GM19395 (cell line): ENCODE measurements around the gene CFAP206.

ENCODE experiments used
- ATAC-seq: cut with Tn5 transposase; IDR thresholded peaks from one replicate; pipeline ENCODE4 v1.9.1; 2021; ENCODE audit warnings: mild to moderate bottlenecking, moderate library complexity; ENCODE audit not compliant: unreplicated experiment

The CFAP206 gene, protein sequence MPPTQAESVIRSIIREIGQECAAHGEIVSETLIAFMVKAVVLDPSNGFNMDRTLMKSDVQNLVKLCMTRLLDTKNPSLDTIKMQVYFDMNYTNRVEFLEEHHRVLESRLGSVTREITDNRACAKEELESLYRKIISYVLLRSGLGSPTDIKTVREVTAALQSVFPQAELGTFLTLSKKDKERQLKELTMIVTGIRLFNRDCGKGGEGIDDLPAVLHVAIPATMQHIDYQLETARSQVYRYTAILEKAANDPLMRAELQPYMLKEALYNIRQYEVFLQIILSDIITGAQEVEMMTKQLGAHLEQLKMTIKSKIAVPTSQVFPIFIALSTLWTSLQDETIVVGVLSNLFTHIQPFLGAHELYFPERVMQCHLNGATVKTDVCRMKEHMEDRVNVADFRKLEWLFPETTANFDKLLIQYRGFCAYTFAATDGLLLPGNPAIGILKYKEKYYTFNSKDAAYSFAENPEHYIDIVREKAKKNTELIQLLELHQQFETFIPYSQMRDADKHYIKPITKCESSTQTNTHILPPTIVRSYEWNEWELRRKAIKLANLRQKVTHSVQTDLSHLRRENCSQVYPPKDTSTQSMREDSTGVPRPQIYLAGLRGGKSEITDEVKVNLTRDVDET

DNA sequence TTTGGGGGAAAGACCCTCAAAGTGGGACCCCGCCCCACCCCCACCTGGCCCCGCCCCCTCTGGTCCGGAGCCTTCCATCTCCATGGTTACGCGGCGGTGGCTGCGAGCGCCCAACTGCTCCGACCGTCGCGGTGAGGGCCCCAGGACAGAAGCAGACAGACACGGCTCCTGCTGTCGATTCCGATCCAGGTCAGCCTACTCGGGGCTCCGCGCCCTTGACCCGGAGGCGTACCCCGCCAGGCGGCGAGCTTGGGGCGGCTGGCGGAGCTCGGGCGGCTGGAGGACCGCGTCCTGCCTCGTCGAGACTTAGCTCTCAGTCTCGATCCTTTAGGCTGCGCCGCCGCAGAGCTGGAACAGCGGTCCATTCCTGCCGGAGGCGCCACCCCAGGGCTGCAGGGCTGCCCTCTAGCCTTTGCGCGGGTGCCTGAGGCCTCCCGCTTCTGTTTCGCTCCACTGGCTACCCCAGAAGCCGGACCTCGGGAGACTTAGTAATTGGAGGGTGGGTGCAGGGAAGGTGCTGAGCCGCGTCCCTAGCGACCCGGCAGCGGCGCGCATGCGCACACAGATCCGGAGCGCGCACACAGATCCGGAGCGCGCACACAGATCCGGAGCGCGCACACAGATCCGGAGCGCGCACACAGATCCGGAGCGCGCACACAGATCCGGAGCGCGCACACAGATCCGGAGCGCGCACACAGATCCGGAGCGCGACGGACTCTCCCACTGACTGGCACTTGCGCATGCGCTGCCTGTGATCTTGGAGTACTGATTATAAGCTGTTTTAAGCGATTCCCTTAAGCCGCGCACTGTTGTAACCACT lies at the start of gene CFAP206:
Gene CFAP206, plus strand, starts transcription at position 72 of the 820 bp plus-strand sequence. CDS start 1,868 bp downstream, outside the sequence.
- ATAC-seq, result peak; percentile 91

- no peak for ATAC-seq
These were observed 43.0 kb upstream of the CFAP206 start for GRCh38 chr6:87364602-87365252.

GRCh38 chr6:87366072-87366827 lies 41.5 kb upstream of the CFAP206 start:
- no peak for ATAC-seq

DNA sequence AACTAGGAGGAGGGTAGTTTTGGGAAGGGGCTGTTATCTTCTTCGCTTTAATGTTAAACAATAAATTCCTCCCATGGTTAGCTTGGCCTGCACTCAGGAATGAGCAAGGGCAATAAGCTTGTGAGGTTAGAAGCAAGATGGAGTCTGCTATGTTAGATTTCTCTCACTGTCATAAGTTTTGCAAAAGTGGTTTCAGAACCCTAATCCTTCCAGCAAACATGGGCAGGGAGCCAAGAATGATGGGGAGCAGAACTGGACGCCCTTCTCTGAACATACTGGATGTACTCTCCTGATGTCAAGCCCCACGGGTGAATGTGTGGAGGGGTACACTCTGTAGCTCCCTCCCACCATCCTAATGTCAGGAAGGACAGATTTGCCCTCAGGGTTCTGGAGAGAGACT lies 40.9 kb upstream of the CFAP206 start:
- peak; percentile 65 for ATAC-seq

GRCh38 chr6:87373377-87373776 lies 34.4 kb upstream of the CFAP206 start:
- no peak for ATAC-seq

GRCh38 chr6:87375315-87375714 lies 32.5 kb upstream of the CFAP206 start:
- no peak for ATAC-seq

DNA sequence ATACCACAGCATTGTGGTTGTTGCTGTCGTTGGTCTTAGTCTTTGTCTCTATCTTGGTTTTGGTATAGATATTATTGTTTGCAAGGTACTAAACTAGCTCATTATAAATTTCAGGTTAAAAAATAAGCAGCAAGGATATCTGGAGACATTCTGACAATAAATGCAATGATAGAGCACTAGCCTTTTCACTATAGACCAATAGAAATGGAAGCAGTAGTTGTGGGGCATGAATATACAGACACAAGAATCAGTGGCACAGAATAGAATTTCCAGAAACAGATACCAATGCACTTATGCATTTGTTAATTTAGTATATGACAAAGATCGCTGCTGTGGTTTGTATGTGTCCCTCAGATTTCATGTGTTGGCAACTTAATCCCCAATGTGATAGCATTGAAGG lies 31.1 kb upstream of the CFAP206 start:
- no peak for ATAC-seq

GRCh38 chr6:87378947-87379346 lies 28.8 kb upstream of the CFAP206 start:
- ATAC-seq, result peak; percentile 60

DNA sequence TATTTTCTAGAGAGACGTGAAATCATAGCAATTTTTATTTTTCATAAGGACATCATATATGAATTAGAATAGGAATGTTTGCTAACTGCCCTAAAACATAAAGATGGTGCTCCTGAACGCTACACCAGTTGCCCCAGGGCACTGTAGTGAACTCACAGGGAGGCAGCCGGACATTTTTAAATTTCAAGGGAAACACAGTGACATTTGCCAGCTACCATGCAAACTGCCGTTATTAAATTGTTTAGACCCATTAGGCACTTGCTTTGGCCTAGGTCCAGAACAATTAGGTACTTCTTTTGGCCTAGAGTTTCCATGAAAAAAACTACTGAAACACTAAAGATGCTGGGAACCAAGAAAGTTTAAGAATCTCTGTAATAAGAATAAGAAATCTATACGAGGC lies 24.9 kb upstream of the CFAP206 start:
- no peak for ATAC-seq

DNA sequence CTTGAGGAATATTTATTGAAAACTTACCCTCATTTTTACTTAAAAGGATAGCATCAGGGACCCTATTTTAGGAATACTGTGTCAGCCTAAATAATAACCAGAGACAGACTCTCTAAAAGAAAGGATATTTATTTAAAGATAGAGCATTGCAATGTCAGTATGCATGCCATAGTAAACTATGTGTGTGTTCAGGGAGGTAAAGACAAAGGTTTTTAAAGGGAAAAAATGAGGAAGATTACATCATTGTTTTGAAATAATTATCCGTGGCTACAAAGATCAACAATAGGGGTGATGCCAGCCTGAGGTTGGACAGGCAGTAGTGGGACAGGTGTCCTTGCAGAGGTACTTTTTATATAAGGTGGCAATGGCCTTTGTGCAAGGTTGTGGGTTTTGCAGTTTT lies 23.7 kb upstream of the CFAP206 start:
- ATAC-seq, result no peak

DNA sequence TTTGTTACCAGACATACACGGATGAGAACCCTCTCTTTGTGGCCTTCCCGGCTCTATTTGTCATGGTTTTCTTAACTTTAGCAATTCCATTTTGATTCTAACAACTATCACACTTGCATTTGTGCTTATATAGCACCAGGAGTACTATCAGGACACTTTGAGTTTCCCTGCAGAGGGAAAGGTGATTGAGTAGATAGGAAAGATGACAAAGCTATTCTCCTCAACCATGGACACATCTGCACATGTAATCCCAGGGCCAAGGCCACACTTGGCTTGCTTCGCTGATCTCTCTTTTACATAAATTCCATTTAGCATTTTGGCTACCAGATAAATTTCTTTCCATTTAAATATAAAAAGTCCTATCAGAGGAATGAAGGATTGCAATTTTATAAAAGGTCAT lies 23.3 kb upstream of the CFAP206 start:
- no peak for ATAC-seq

DNA sequence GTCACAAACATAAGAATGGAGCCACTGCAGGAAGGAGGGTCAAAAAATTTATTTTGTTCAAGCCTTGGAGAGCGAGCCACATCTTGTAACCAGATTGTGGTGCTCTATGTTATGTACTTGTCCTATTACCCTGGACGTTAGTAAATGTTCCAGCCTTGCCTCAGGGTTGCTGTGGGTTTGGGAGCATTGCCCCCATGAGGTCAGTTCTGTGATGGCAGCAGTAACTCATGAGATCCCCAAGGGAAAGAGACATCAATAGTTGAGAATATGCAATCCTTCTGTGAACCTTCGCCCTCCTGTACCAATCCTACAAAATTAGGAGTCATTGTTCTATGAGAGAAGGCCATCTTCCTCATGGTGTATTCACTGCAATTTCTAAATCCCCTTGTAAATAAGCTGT lies 16.4 kb upstream of the CFAP206 start:
- ATAC-seq, result peak; percentile 53

DNA sequence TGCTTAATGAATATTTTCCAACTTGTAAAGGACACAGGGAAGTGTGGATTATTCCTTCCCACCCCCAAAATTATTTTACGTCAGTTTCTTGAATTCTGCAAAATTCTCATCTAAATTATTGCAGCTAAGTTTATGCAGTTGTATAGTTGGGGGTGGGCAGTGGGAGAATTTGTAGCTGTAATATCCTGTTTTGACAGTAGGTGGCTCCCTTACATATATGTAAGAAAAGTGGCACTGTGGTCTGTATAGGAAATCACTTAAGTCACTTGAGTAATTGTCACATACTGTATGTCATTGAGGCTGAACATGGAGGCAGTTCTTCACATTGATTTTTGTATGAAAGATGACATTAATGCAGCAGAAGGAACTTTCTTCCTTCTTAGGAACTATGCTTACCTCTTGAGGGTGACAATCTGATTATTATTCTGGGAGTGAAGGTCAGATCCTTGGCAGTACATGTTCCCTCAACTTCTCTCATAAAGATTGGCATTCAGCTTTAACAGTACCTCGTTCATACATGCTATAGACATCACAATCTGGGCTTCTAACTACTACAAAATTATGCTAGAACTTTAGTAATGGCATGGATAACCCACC lies 14.6 kb upstream of the CFAP206 start:
- ATAC-seq, result peak; percentile 78

DNA sequence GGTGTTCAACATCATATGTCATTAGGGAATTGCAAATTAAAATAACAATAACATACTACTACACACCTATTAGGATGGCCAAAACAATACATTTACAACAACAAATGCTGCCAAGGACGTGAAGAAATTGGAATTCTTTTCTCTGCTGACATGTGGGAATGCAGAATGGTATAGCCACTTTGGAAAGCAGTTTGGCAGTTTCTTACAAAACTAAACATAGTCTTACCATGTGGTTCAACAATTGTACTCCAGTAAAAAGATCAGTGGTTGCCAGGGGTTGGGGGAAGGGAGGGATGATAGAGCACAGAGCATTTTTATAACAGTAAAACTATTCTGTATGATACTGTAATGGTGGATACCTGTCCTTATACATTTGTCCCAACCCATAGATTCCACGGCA lies 12.3 kb upstream of the CFAP206 start:
- ATAC-seq, result no peak

GRCh38 chr6:87396595-87397392 lies 11.0 kb upstream of the CFAP206 start:
- peak; percentile 89 for ATAC-seq

- no peak for ATAC-seq
These were observed 10.1 kb upstream of the CFAP206 start for GRCh38 chr6:87397656-87398055.

GRCh38 chr6:87401832-87402231 lies 5.9 kb upstream of the CFAP206 start:
- ATAC-seq, result no peak

DNA sequence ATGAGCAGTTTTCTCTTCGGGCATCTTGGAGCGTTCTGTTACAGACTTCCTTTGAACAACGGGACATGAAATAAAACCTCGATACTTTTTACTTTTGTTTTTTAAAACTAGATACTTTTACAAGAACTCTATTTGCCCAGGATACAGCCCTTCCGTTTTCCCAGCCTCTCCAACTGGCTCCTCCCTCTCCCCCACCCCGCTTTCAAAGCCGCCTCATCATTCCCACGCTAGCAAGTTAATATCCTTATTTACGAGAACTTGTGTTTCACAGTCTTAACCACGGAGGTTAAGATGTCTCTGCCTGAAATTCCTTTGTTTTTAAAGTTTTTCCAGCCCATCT lies 241 bp upstream of the CFAP206 start:
- peak; percentile 19 for ATAC-seq

GRCh38 chr6:87408721-87409155 lies 966 bp downstream of the CFAP206 start:
- peak; percentile 8 for ATAC-seq
